H1 (cell line): ENCODE measurements around the gene SMIM31. TPM values are rescaled to one million over a fixed set of nuclear protein-coding genes. Genes with fewer than 3 reads are reported as not detected.

Source experiments
- CTCF ChIA-PET: fragments of 300-600 bp; sonication (Branson Sonifier 250); formaldehyde crosslinking; loops from one replicate; lab custom pipeline; 2021; ENCODE audit not compliant: partially characterized antibody; lab: Charles Lee
- POLR2A ChIA-PET: fragments of 300-600 bp; sonication (Branson Sonifier 250); formaldehyde crosslinking; loops from one replicate; lab custom pipeline; 2021; ENCODE audit warnings: inconsistent platforms; ENCODE audit not compliant: partially characterized antibody; lab: Charles Lee
- DNase-seq, 2 experiments: peaks; one replicate each; pipeline versions ENCODE4 v3.0.0 to v3.0.0-alpha.2; 2010 to 2022; ENCODE audit warnings: low spot score in 2 of 2, low read depth in 1 of 2, mixed read lengths in 1 of 2
- FAIRE-seq: peaks from 2 replicates; lab custom pipeline; 2011; peaks lifted over from hg19 to GRCh38; lab: Jason Lieb, UNC
- H2AFZ ChIP-seq: 2 replicates; pipeline ENCODE4 v1.8.1; 2012; ENCODE audit warnings: low read length, inconsistent platforms
- H2AK5ac ChIP-seq: 2 replicates; pipeline ENCODE4 v1.6.1; 2013; ENCODE audit warnings: low read depth, low read length
- H2BK120ac ChIP-seq: replicated peaks from 2 replicates; pipeline ENCODE3; 2013; ENCODE audit warnings: low read depth, low read length, inconsistent platforms
- H2BK12ac ChIP-seq: 2 replicates; pipeline ENCODE4 v1.6.1; 2013; ENCODE audit warnings: low read depth, low read length
- H2BK15ac ChIP-seq: 2 replicates; pipeline ENCODE4 v1.6.1; 2013; ENCODE audit warnings: low read length
- H2BK20ac ChIP-seq: 2 replicates; pipeline ENCODE4 v1.6.1; 2013; ENCODE audit warnings: low read length
- H2BK5ac ChIP-seq: 2 replicates; pipeline ENCODE4 v1.6.1; 2013; ENCODE audit warnings: low read depth, low read length
- H3K14ac ChIP-seq: 2 replicates; pipeline ENCODE4 v1.6.1; 2013; ENCODE audit warnings: inconsistent platforms; ENCODE audit not compliant: insufficient read length
- H3K18ac ChIP-seq: 2 replicates; pipeline ENCODE4 v1.6.1; 2013; ENCODE audit warnings: low read length; ENCODE audit errors: extremely low read depth
- H3K23ac ChIP-seq: 2 replicates; pipeline ENCODE4 v1.6.1; 2013; ENCODE audit warnings: inconsistent platforms; ENCODE audit not compliant: insufficient read length
- H3K23me2 ChIP-seq: 2 replicates; pipeline ENCODE4 v1.6.1; 2013; ENCODE audit warnings: low read depth, low read length
- H3K27ac ChIP-seq: 2 replicates; pipeline ENCODE4 v1.6.1; 2011; ENCODE audit warnings: low read depth, low read length, inconsistent platforms
- H3K27me3 ChIP-seq, 4 experiments: replicated peaks in 1 of 4; 1 replicate in 1 of 4; 2 replicates in 3 of 4; pipeline versions ENCODE4 v1.6.1 to v1.8.1; 2011 to 2013; ENCODE audit warnings: low read length in 3 of 4, mild to moderate bottlenecking in 3 of 4, inconsistent platforms in 2 of 4, mixed read lengths in 2 of 4, moderate library complexity in 1 of 4; ENCODE audit not compliant: control insufficient read depth in 3 of 4, insufficient read depth in 3 of 4; ENCODE audit errors: extremely low read depth in 1 of 4
- H3K36me3 ChIP-seq, 4 experiments: 2 replicates each; pipeline versions ENCODE4 v1.6.1 to v1.8.1; 2011 to 2013; ENCODE audit warnings: mild to moderate bottlenecking in 4 of 4, low read length in 3 of 4, moderate library complexity in 2 of 4, control low read depth in 1 of 4, inconsistent platforms in 1 of 4; ENCODE audit not compliant: insufficient read depth in 4 of 4, control insufficient read depth in 2 of 4
- H3K4ac ChIP-seq: replicated peaks from 2 replicates; pipeline ENCODE3; 2013; ENCODE audit warnings: low read length, low read depth, mixed read lengths, inconsistent platforms; ENCODE audit not compliant: insufficient read length
- H3K4me1 ChIP-seq, 4 experiments: replicated peaks in 1 of 4; 1 replicate in 1 of 4; 2 replicates in 3 of 4; pipeline versions ENCODE4 v1.6.1 to v1.8.1; 2011 to 2013; ENCODE audit warnings: low read length in 3 of 4, inconsistent platforms in 2 of 4, mixed read lengths in 1 of 4; ENCODE audit not compliant: insufficient read depth in 4 of 4, control insufficient read depth in 3 of 4
- H3K4me2 ChIP-seq, 2 experiments: 2 replicates each; pipeline versions ENCODE4 v1.6.1 to v1.8.1; 2011 to 2013; ENCODE audit warnings: low read depth in 2 of 2, low read length in 2 of 2, control low read depth in 1 of 2, inconsistent platforms in 1 of 2, mild to moderate bottlenecking in 1 of 2; ENCODE audit not compliant: insufficient read depth in 1 of 2
- H3K4me3 ChIP-seq, 4 experiments: fragments of 200-600, 300-600 bp in 1 of 4; sonication (generic), shearing (Covaris generic), sonication (Bioruptor Twin) in 1 of 4; 2 replicates each; pipeline versions ENCODE4 v1.5.1 to v1.8.1; 2011 to 2016; ENCODE audit warnings: low read length in 4 of 4, low read depth in 3 of 4, control low read depth in 2 of 4, inconsistent platforms in 2 of 4, mild to moderate bottlenecking in 2 of 4, mixed read lengths in 1 of 4, moderate library complexity in 1 of 4; ENCODE audit not compliant: insufficient read depth in 2 of 4; ENCODE audit errors: extremely low read depth in 1 of 4
- H3K56ac ChIP-seq: replicated peaks from 2 replicates; pipeline ENCODE3; 2013; ENCODE audit warnings: low read depth, mild to moderate bottlenecking, mixed read lengths, low read length, inconsistent platforms; ENCODE audit not compliant: insufficient read length
- H3K79me1 ChIP-seq: 2 replicates; pipeline ENCODE4 v1.6.1; 2013; ENCODE audit warnings: low read depth, low read length, control low read depth
- H3K79me2 ChIP-seq, 2 experiments: 2 replicates each; pipeline versions ENCODE4 v1.6.1 to v1.8.1; 2012 to 2013; ENCODE audit warnings: low read length in 2 of 2, mild to moderate bottlenecking in 2 of 2, inconsistent platforms in 1 of 2; ENCODE audit not compliant: insufficient read depth in 2 of 2, control insufficient read depth in 1 of 2
- H3K9ac ChIP-seq, 4 experiments: replicated peaks in 1 of 4; 1 replicate in 1 of 4; 2 replicates in 3 of 4; pipeline versions ENCODE4 v1.6.1 to v1.8.1; 2011 to 2013; ENCODE audit warnings: low read depth in 3 of 4, low read length in 3 of 4, control low read depth in 2 of 4, mild to moderate bottlenecking in 2 of 4, moderate library complexity in 2 of 4, inconsistent platforms in 1 of 4; ENCODE audit errors: extremely low read depth in 1 of 4
- H3K9me3 ChIP-seq, 2 experiments: 2 replicates each; pipeline versions ENCODE4 v1.6.1 to v1.8.1; 2012 to 2013; ENCODE audit warnings: mild to moderate bottlenecking in 2 of 2, moderate library complexity in 2 of 2, control low read depth in 1 of 2, inconsistent platforms in 1 of 2, low read depth in 1 of 2, low read length in 1 of 2, mixed read lengths in 1 of 2; ENCODE audit not compliant: insufficient read depth in 2 of 2
- H4K20me1 ChIP-seq, 2 experiments: replicated peaks in 1 of 2; 2 replicates each; pipeline versions ENCODE3 to v1.8.1; 2011 to 2013; ENCODE audit warnings: inconsistent platforms in 2 of 2, low read length in 2 of 2, mild to moderate bottlenecking in 1 of 2; ENCODE audit not compliant: insufficient read depth in 2 of 2, control insufficient read depth in 1 of 2
- H4K5ac ChIP-seq: 2 replicates; pipeline ENCODE4 v1.6.1; 2013; ENCODE audit warnings: low read length, low read depth, mixed read lengths, inconsistent platforms; ENCODE audit not compliant: insufficient read length
- H4K8ac ChIP-seq: 2 replicates; pipeline ENCODE4 v1.8.0; 2013; ENCODE audit warnings: mild to moderate bottlenecking, moderate library complexity, low read length, inconsistent platforms; ENCODE audit not compliant: insufficient read depth; ENCODE audit errors: extremely low read depth
- H4K91ac ChIP-seq: replicated peaks from 2 replicates; pipeline ENCODE3; 2013; ENCODE audit warnings: low read length, mixed read lengths, inconsistent platforms; ENCODE audit not compliant: insufficient read length
- BRCA1 ChIP-seq: IDR thresholded peaks from 2 replicates; pipeline ENCODE4 v1.6.1; 2012; ENCODE audit warnings: low read depth, low read length, improper control_type of control experiment
- CEBPB ChIP-seq: IDR thresholded peaks from 2 replicates; pipeline ENCODE4 v1.6.1; 2012; ENCODE audit warnings: low read depth, low read length
- CREB1 ChIP-seq: IDR thresholded peaks from 2 replicates; pipeline ENCODE4 v1.6.1; 2012; ENCODE audit warnings: inconsistent platforms
- CTBP2 ChIP-seq: IDR thresholded peaks from 2 replicates; pipeline ENCODE4 v1.7.0; 2011; ENCODE audit warnings: borderline replicate concordance, mild to moderate bottlenecking, moderate library complexity, mixed read lengths, low read length; ENCODE audit not compliant: insufficient read depth, insufficient read length
- E2F6 ChIP-seq: IDR thresholded peaks from 2 replicates; pipeline ENCODE4 v1.6.1; 2012; ENCODE audit warnings: inconsistent platforms
- JUN ChIP-seq: IDR thresholded peaks from 2 replicates; pipeline ENCODE4 v1.6.1; 2011; ENCODE audit warnings: low read depth, mild to moderate bottlenecking, improper control_type of control experiment, low read length
- RNF2 ChIP-seq: fragments of 200-900, 300-1000 bp; sonication (generic); IDR thresholded peaks from 2 replicates; pipeline ENCODE4 v1.7.1; 2016; ENCODE audit warnings: borderline replicate concordance, low read depth, mild to moderate bottlenecking, antibody characterized with exemption, low read length; ENCODE audit not compliant: poor library complexity, severe bottlenecking; ENCODE audit errors: missing control alignments
- TCF12 ChIP-seq: IDR thresholded peaks from 2 replicates; pipeline ENCODE4 v1.6.1; 2011; ENCODE audit warnings: low read depth, mild to moderate bottlenecking, low read length
- WGBS, 2 experiments: shearing (Covaris generic) in 1 of 2; methylation state at CpG; one replicate each; pipeline versions ENCODE4 v1.1.6 to v1.1.7; 2013 to 2015; ENCODE audit warnings: low lambda C conversion rate in 2 of 2, mixed read lengths in 2 of 2, inconsistent platforms in 1 of 2, low coverage in 1 of 2, missing lambda C conversion rate in 1 of 2; ENCODE audit not compliant: insufficient replicate concordance in 2 of 2, insufficient coverage in 1 of 2, insufficient read length in 1 of 2; ENCODE audit errors: extremely low coverage in 1 of 2, missing lambda C conversion rate in 1 of 2; 5-methylcytosine and 5-hydroxymethylcytosine counted together
- long read RNA-seq, 2 experiments: library from RNA in 1 of 2; library from capped mRNA in 1 of 2; stranded (forward); transcript quantifications; one replicate each; pipeline ENCODE4 v2.0.0, GENCODE V29; 2021; ENCODE audit warnings: inconsistent platforms in 1 of 2
- polyA minus RNA-seq, 3 experiments: library from RNA; depleted of rRNA, polyadenylated mRNA; stranded (reverse); fragments of >200 nt; gene quantifications; 1 replicate in 2 of 3; 2 replicates in 1 of 3; pipeline ENCODE4 v1.2.3, GENCODE V29; 2011
- polyA plus RNA-seq, 7 experiments: library from polyadenylated mRNA; depleted of rRNA in 3 of 7; stranded (reverse) in 5 of 7; unstranded in 2 of 7; fragments of >200 nt in 5 of 7; fragments of 200-250 nt in 2 of 7; gene quantifications; 1 replicate in 5 of 7; 2 replicates in 1 of 7; 4 replicates in 1 of 7; pipeline versions ENCODE4 v1.2.1 to v1.2.3, GENCODE V29; 2011 to 2013; ENCODE audit warnings: missing spikeins in 2 of 7, mixed read lengths in 2 of 7
- total RNA-seq: library from RNA; stranded (reverse); fragmentation: NEBNext Ultra II Directional; extraction: Animal tissue kit (Norgen Biotek cat#: 25700); gene quantifications from 2 replicates; pipeline ENCODE4 v1.2.1, GENCODE V29; 2021

SMIM31 gene
- total RNA-seq (not detected in 2 replicates), polyA plus RNA-seq (2011; rRNA removed) (not detected in 2 replicates), polyA minus RNA-seq (2011; rRNA and poly(A)+ RNA removed) (not detected in 2 replicates)
- not detected for polyA plus RNA-seq (2011; cell fraction: cytosol; rRNA removed)
- polyA plus RNA-seq (2011; cell fraction: nucleus; rRNA removed) = not detected
- not detected in 4 replicates for polyA plus RNA-seq (2012, experiment 1 of 2)
- polyA plus RNA-seq (2012, experiment 2 of 2) = not detected
- polyA plus RNA-seq (2013, experiment 1 of 2) = not detected
- not detected for polyA plus RNA-seq (2013, experiment 2 of 2)
- not detected for polyA minus RNA-seq (2011; cell fraction: cytosol; rRNA and poly(A)+ RNA removed)
- not detected for polyA minus RNA-seq (2011; cell fraction: nucleus; rRNA and poly(A)+ RNA removed)
- long read RNA-seq, experiment 1 = 0 reads
- long read RNA-seq, experiment 2 = 0 reads

- no peaks in the 10 kb centered on the region for H3K79me1 ChIP-seq
- no peaks in the 10 kb centered on the region for H3K27me3 ChIP-seq
- no peaks in the 10 kb centered on the region for H3K4me1 ChIP-seq
- no peak within 1 kb of the TSS for H3K4me2 ChIP-seq
- 0 out of 2 replicates have a peak within 1 kb of the TSS, but pooled peaks have one; percentile 63 for H2AFZ ChIP-seq
- no peak for FAIRE-seq
- 93% methylated on average over 7 of the region's 7 CpGs; no CpG with 5 or more reads in 1 of the 2 experiments for WGBS, 2 experiments
- no peak within 1 kb of the TSS for H2BK120ac ChIP-seq
- no peaks in the 10 kb centered on the region for H4K20me1 ChIP-seq
- H4K8ac ChIP-seq = no peak within 1 kb of the TSS
- POLR2A ChIA-PET = no interaction called here
- no peak within 1 kb of the TSS for H3K4me3 ChIP-seq
- no peak within 1 kb of the TSS for H4K5ac ChIP-seq
- H2BK20ac ChIP-seq = no peak within 1 kb of the TSS
- TF ChIP-seq JUN = no peak
- TF ChIP-seq E2F6 = no peak
- TF ChIP-seq CREB1 = no peak
- no peak for TF ChIP-seq RNF2
- no peak for TF ChIP-seq CTBP2
- TF ChIP-seq BRCA1 = no peak
- TF ChIP-seq TCF12 = no peak
- TF ChIP-seq CEBPB = no peak
- H3K36me3 ChIP-seq = no peaks in the 10 kb centered on the region
- peaks cover 4 to 5% of the 10 kb centered on the region in 2 experiments; a peak in 1 of 4 replicates for H3K9me3 ChIP-seq
- CTCF ChIA-PET = interaction anchor here (1.0 to 1.8 kb wide), 2 partner anchors 13 to 23 kb away, joined by 4 to 5 read pairs; no protein-coding TSS in a partner anchor
- no peak within 1 kb of the TSS for H3K27ac ChIP-seq
- no peak within 1 kb of the TSS for H3K18ac ChIP-seq
- H2AK5ac ChIP-seq = no peak within 1 kb of the TSS
- no peak within 1 kb of the TSS for H4K91ac ChIP-seq
- H3K9ac ChIP-seq = no peak within 1 kb of the TSS
- H3K23me2 ChIP-seq = no peaks in the 10 kb centered on the region
- H3K79me2 ChIP-seq = no peaks in the 10 kb centered on the region
- H2BK15ac ChIP-seq = no peak within 1 kb of the TSS
- no peak within 1 kb of the TSS for H3K14ac ChIP-seq
- no peak within 1 kb of the TSS for H3K4ac ChIP-seq
- H3K56ac ChIP-seq = no peak within 1 kb of the TSS
- H3K23ac ChIP-seq = no peak within 1 kb of the TSS
- no peak within 1 kb of the TSS for H2BK5ac ChIP-seq
- no peak for DNase-seq
- H2BK12ac ChIP-seq = no peak within 1 kb of the TSS
These were observed at the start of gene SMIM31 for GRCh38 chr4:164753873-164754488. Gene SMIM31, plus strand, starts transcription at chr4:164754131. Its CDS starts 16,313 bp downstream, at chr4:164770444.
